Trophoblast cell (in vitro differentiated cells and primary cell): ENCODE measurements around the gene HBP1.

Experiments
- DNase-seq, 2 donors: peaks; one replicate each; pipeline ENCODE4 v3.0.0-alpha.2; 2016
- H2AFZ ChIP-seq: 2 replicates; pipeline ENCODE4 v1.6.1; 2013; ENCODE audit warnings: low read length, moderate library complexity, mild to moderate bottlenecking; ENCODE audit not compliant: insufficient read depth, poor library complexity
- H2AK5ac ChIP-seq: 2 replicates; pipeline ENCODE4 v1.6.1; 2013; ENCODE audit warnings: mild to moderate bottlenecking, low read length
- H2BK120ac ChIP-seq: 2 replicates; pipeline ENCODE4 v1.6.1; 2013; ENCODE audit warnings: low read length, mild to moderate bottlenecking, moderate library complexity; ENCODE audit not compliant: insufficient read depth, poor library complexity
- H2BK12ac ChIP-seq: 2 replicates; pipeline ENCODE4 v1.6.1; 2013; ENCODE audit warnings: mild to moderate bottlenecking, low read length, moderate library complexity
- H2BK5ac ChIP-seq: 2 replicates; pipeline ENCODE4 v1.6.1; 2013; ENCODE audit warnings: low read length, low read depth, moderate library complexity, mild to moderate bottlenecking; ENCODE audit not compliant: poor library complexity
- H3K14ac ChIP-seq: 2 replicates; pipeline ENCODE4 v1.6.1; 2013; ENCODE audit warnings: mild to moderate bottlenecking, low read length
- H3K18ac ChIP-seq: 2 replicates; pipeline ENCODE4 v1.6.1; 2013; ENCODE audit warnings: mild to moderate bottlenecking, low read length
- H3K23ac ChIP-seq: 2 replicates; pipeline ENCODE4 v1.6.1; 2013; ENCODE audit warnings: low read length
- H3K27ac ChIP-seq: 2 replicates; pipeline ENCODE4 v1.5.1; 2013; ENCODE audit warnings: low read depth, mild to moderate bottlenecking, inconsistent platforms, low read length, moderate library complexity
- H3K27me3 ChIP-seq: 2 replicates; pipeline ENCODE4 v1.6.1; 2013; ENCODE audit warnings: inconsistent platforms, mild to moderate bottlenecking, low read length, moderate library complexity; ENCODE audit not compliant: insufficient read depth
- H3K36me3 ChIP-seq, 2 experiments: 1 replicate in 1 of 2; 2 replicates in 1 of 2; pipeline ENCODE4 v1.6.1; 2013; ENCODE audit warnings: low read length in 2 of 2, mild to moderate bottlenecking in 2 of 2, moderate library complexity in 1 of 2; ENCODE audit not compliant: insufficient read depth in 2 of 2, control insufficient read depth in 1 of 2
- H3K4ac ChIP-seq: 2 replicates; pipeline ENCODE4 v1.6.1; 2013; ENCODE audit warnings: low read depth, mild to moderate bottlenecking, low read length, moderate library complexity
- H3K4me1 ChIP-seq, 2 experiments: 1 replicate in 1 of 2; 2 replicates in 1 of 2; pipeline ENCODE4 v1.6.1; 2013; ENCODE audit warnings: low read length in 2 of 2, mild to moderate bottlenecking in 2 of 2, moderate library complexity in 1 of 2; ENCODE audit not compliant: insufficient read depth in 2 of 2, control insufficient read depth in 1 of 2
- H3K4me2 ChIP-seq: 2 replicates; pipeline ENCODE4 v1.6.1; 2013; ENCODE audit warnings: inconsistent platforms, mild to moderate bottlenecking, low read length, moderate library complexity
- H3K4me3 ChIP-seq: 2 replicates; pipeline ENCODE4 v1.5.1; 2013; ENCODE audit warnings: mild to moderate bottlenecking, low read depth, low read length, inconsistent platforms
- H3K79me1 ChIP-seq: one replicate; pipeline ENCODE4 v1.6.1; 2013; ENCODE audit warnings: low read length
- H3K79me2 ChIP-seq: 2 replicates; pipeline ENCODE4 v1.6.1; 2013; ENCODE audit warnings: low read length, mild to moderate bottlenecking; ENCODE audit not compliant: control insufficient read depth, insufficient read depth, poor library complexity
- H3K9ac ChIP-seq: 2 replicates; pipeline ENCODE4 v1.6.1; 2013; ENCODE audit warnings: mild to moderate bottlenecking, low read length
- H3K9me3 ChIP-seq: 2 replicates; pipeline ENCODE4 v1.6.1; 2013; ENCODE audit warnings: low read depth, mild to moderate bottlenecking, control low read depth, inconsistent platforms, low read length; ENCODE audit not compliant: insufficient read depth
- H4K12ac ChIP-seq: 2 replicates; pipeline ENCODE4 v1.6.1; 2013; ENCODE audit warnings: low read depth, mild to moderate bottlenecking, low read length, moderate library complexity
- H4K8ac ChIP-seq: 2 replicates; pipeline ENCODE4 v1.6.1; 2013; ENCODE audit warnings: low read depth, mild to moderate bottlenecking, low read length, moderate library complexity
- H4K91ac ChIP-seq: one replicate; pipeline ENCODE4 v1.6.1; 2013; ENCODE audit warnings: low read depth, mild to moderate bottlenecking, low read length, moderate library complexity
- whole genome bisulfite sequencing: extraction: QIAGEN DNeasy Blood & Tissue Kit; methylation state at CpG from one replicate; pipeline ENCODE4 v1.1.7; 2013; ENCODE audit warnings: missing lambda C conversion rate; ENCODE audit not compliant: insufficient read length, insufficient coverage; ENCODE audit errors: extremely low coverage; 5-methylcytosine and 5-hydroxymethylcytosine counted together

HBP1 gene

GRCh38 chr7:107125475-107125874 lies 43.3 kb upstream of the HBP1 start:
- H3K23ac ChIP-seq: no peak overlapping the region
- H3K27ac ChIP-seq: no peak overlapping the region
- no peak overlapping the region for H4K91ac ChIP-seq
- no peak overlapping the region for H3K4me2 ChIP-seq
- peaks cover 0 to 3% of the 10 kb centered on the region in 2 experiments for H3K4me1 ChIP-seq
- no peaks in the 10 kb centered on the region for H3K27me3 ChIP-seq
- H2BK120ac ChIP-seq: no peak overlapping the region
- H2AFZ ChIP-seq: no peak overlapping the region
- DNase-seq: no peak
- no peak overlapping the region for H3K14ac ChIP-seq
- no peaks in the 10 kb centered on the region for H3K36me3 ChIP-seq
- H3K9ac ChIP-seq: no peak overlapping the region
- H2BK5ac ChIP-seq: no peak overlapping the region
- no peak overlapping the region for H3K4me3 ChIP-seq
- no peak overlapping the region for H4K12ac ChIP-seq
- no CpG with 5 or more reads among the region's 5 CpGs for WGBS
- no peak overlapping the region for H3K4ac ChIP-seq
- no peak overlapping the region for H2AK5ac ChIP-seq
- H3K9me3 ChIP-seq: no peaks in the 10 kb centered on the region
- H3K18ac ChIP-seq: no peak overlapping the region
- H2BK12ac ChIP-seq: no peak overlapping the region
- H4K8ac ChIP-seq: no peak overlapping the region
- no peaks in the 10 kb centered on the region for H3K79me2 ChIP-seq
- H3K79me1 ChIP-seq: no peaks in the 10 kb centered on the region

GRCh38 chr7:107128217-107128616 lies 40.6 kb upstream of the HBP1 start:
- no peak overlapping the region for H2AK5ac ChIP-seq
- no peak overlapping the region for H2BK12ac ChIP-seq
- H4K91ac ChIP-seq: no peak overlapping the region
- no peak overlapping the region for H2BK5ac ChIP-seq
- no peak overlapping the region for H2AFZ ChIP-seq
- no peak overlapping the region for H2BK120ac ChIP-seq
- H3K79me2 ChIP-seq: no peaks in the 10 kb centered on the region
- no CpG with 5 or more reads among the region's 2 CpGs for WGBS
- no peak overlapping the region for H3K27ac ChIP-seq
- no peaks in the 10 kb centered on the region for H3K27me3 ChIP-seq
- no peak overlapping the region for H3K23ac ChIP-seq
- peaks cover 0 to 3% of the 10 kb centered on the region in 2 experiments for H3K4me1 ChIP-seq
- no peak for DNase-seq
- H3K18ac ChIP-seq: no peak overlapping the region
- H3K4me2 ChIP-seq: no peak overlapping the region
- peak overlapping the region; percentile 34 for H4K12ac ChIP-seq
- no peaks in the 10 kb centered on the region for H3K79me1 ChIP-seq
- no peak overlapping the region for H3K14ac ChIP-seq
- H3K4ac ChIP-seq: no peak overlapping the region
- H4K8ac ChIP-seq: no peak overlapping the region
- no peak overlapping the region for H3K4me3 ChIP-seq
- H3K36me3 ChIP-seq: no peaks in the 10 kb centered on the region
- no peaks in the 10 kb centered on the region for H3K9me3 ChIP-seq
- H3K9ac ChIP-seq: no peak overlapping the region

GRCh38 chr7:107128748-107129147 lies 40.1 kb upstream of the HBP1 start:
- H3K14ac ChIP-seq: no peak overlapping the region
- no peaks in the 10 kb centered on the region for H3K9me3 ChIP-seq
- no peak overlapping the region for H3K27ac ChIP-seq
- no peak overlapping the region for H4K12ac ChIP-seq
- H3K27me3 ChIP-seq: no peaks in the 10 kb centered on the region
- peaks cover 0 to 3% of the 10 kb centered on the region in 2 experiments for H3K4me1 ChIP-seq
- H4K8ac ChIP-seq: no peak overlapping the region
- H2BK5ac ChIP-seq: no peak overlapping the region
- H3K23ac ChIP-seq: no peak overlapping the region
- no peak overlapping the region for H4K91ac ChIP-seq
- no peak overlapping the region for H3K18ac ChIP-seq
- no peaks in the 10 kb centered on the region for H3K79me1 ChIP-seq
- no peak for DNase-seq
- H3K4ac ChIP-seq: no peak overlapping the region
- no peak overlapping the region for H3K4me2 ChIP-seq
- no peak overlapping the region for H3K9ac ChIP-seq
- no peak overlapping the region for H2AFZ ChIP-seq
- H2AK5ac ChIP-seq: no peak overlapping the region
- H3K4me3 ChIP-seq: no peak overlapping the region
- H2BK12ac ChIP-seq: no peak overlapping the region
- H3K79me2 ChIP-seq: no peaks in the 10 kb centered on the region
- H3K36me3 ChIP-seq: no peaks in the 10 kb centered on the region
- WGBS: no CpG with 5 or more reads among the region's 3 CpGs
- no peak overlapping the region for H2BK120ac ChIP-seq

- no peak overlapping the region for H4K8ac ChIP-seq
- H4K12ac ChIP-seq: no peak overlapping the region
- H2BK120ac ChIP-seq: no peak overlapping the region
- H3K14ac ChIP-seq: no peak overlapping the region
- no peak overlapping the region for H3K9ac ChIP-seq
- H2BK5ac ChIP-seq: no peak overlapping the region
- H3K27me3 ChIP-seq: no peaks in the 10 kb centered on the region
- H2AK5ac ChIP-seq: no peak overlapping the region
- peak; percentile 20 to 71 for DNase-seq
- no peak overlapping the region for H4K91ac ChIP-seq
- no peak overlapping the region for H3K4me2 ChIP-seq
- no peak overlapping the region for H3K18ac ChIP-seq
- no peaks in the 10 kb centered on the region for H3K9me3 ChIP-seq
- H3K27ac ChIP-seq: no peak overlapping the region
- no peak overlapping the region for H3K23ac ChIP-seq
- H3K79me2 ChIP-seq: no peaks in the 10 kb centered on the region
- no peak overlapping the region for H2AFZ ChIP-seq
- H3K79me1 ChIP-seq: no peaks in the 10 kb centered on the region
- H2BK12ac ChIP-seq: no peak overlapping the region
- H3K4ac ChIP-seq: no peak overlapping the region
- no peaks in the 10 kb centered on the region for H3K36me3 ChIP-seq
- H3K4me1 ChIP-seq: peaks cover 0 to 3% of the 10 kb centered on the region in 2 experiments
- no peak overlapping the region for H3K4me3 ChIP-seq
- WGBS: no CpG with 5 or more reads among the region's 6 CpGs
These were observed 38.1 kb upstream of the HBP1 start for GRCh38 chr7:107130487-107131220.
